ENCODE measurements around the gene INPP1. TPM values are rescaled to one million over a fixed set of nuclear protein-coding genes. Genes with fewer than 3 reads are reported as not detected.

INPP1 gene
- total and polyA plus RNA-seq, 4 donors: 9.1 to 13.2 (median 12.4) TPM

- Histone ChIP-seq H3K4me3 (ENCODE audit: low read depth in 1 of 3, low read length in 3 of 3) (no peak overlapping the region), H3K9me3 (ENCODE audit: control insufficient read depth in 4 of 4, low read length in 3 of 4) (no peaks in the 10 kb centered on the region), H3K27ac (ENCODE audit: low read depth in 1 of 2, low read length in 2 of 2) (no peak overlapping the region), H3K36me3 (ENCODE audit: control insufficient read depth in 4 of 4, insufficient read depth in 3 of 4, low read depth in 1 of 4, low read length in 3 of 4) (no peaks in the 10 kb centered on the region), H3K9ac (ENCODE audit: low read depth in 1 of 2, low read length in 2 of 2) (no peak overlapping the region), H3K4me1 (ENCODE audit: control insufficient read depth in 4 of 4, insufficient read depth in 4 of 4, low read length in 3 of 4) (peaks cover 0 to 4% (median 2%) of the 10 kb centered on the region in 4 donors), H3K27me3 (ENCODE audit: control insufficient read depth in 4 of 4, insufficient read depth in 4 of 4, low read length in 3 of 4) (peaks cover 0 to 4% (median 2%) of the 10 kb centered on the region in 4 donors)
- 79% methylated on average over 3 of the region's 3 CpGs for WGBS
- TF ChIP-seq HNF4G (IDR thresholded peaks at IDR 0.05): no peak
- no peak for DNase-seq (ENCODE audit: low spot score)
Observed at GRCh38 chr2:190412966-190413365, 69.6 kb downstream of the INPP1 start.

GRCh38 chr2:190413421-190413820, 70.0 kb downstream of the INPP1 start:
- no peak overlapping the region for H3K4me3 ChIP-seq (ENCODE audit: low read depth in 1 of 3, low read length in 3 of 3)
- H3K36me3 ChIP-seq (ENCODE audit: control insufficient read depth in 4 of 4, insufficient read depth in 3 of 4, low read depth in 1 of 4, low read length in 3 of 4): no peaks in the 10 kb centered on the region
- WGBS: 82% methylated on average over 4 of the region's 4 CpGs
- H3K27me3 ChIP-seq (ENCODE audit: control insufficient read depth in 4 of 4, insufficient read depth in 4 of 4, low read length in 3 of 4): peaks cover 0 to 4% (median 2%) of the 10 kb centered on the region in 4 donors
- peaks cover 0 to 4% (median 2%) of the 10 kb centered on the region in 4 donors for H3K4me1 ChIP-seq (ENCODE audit: control insufficient read depth in 4 of 4, insufficient read depth in 4 of 4, low read length in 3 of 4)
- no peak overlapping the region for H3K9ac ChIP-seq (ENCODE audit: low read depth in 1 of 2, low read length in 2 of 2)
- DNase-seq (ENCODE audit: low spot score): no peak
- H3K9me3 ChIP-seq (ENCODE audit: control insufficient read depth in 4 of 4, low read length in 3 of 4): no peaks in the 10 kb centered on the region
- H3K27ac ChIP-seq (ENCODE audit: low read depth in 1 of 2, low read length in 2 of 2): no peak overlapping the region
- TF ChIP-seq TAF1 (conservative IDR thresholded peaks at IDR 0.05): no peak

- no peak for DNase-seq (ENCODE audit: low spot score)
- no peaks in the 10 kb centered on the region for H3K36me3 ChIP-seq (ENCODE audit: control insufficient read depth in 4 of 4, insufficient read depth in 3 of 4, low read depth in 1 of 4, low read length in 3 of 4)
- H3K4me1 ChIP-seq (ENCODE audit: control insufficient read depth in 4 of 4, insufficient read depth in 4 of 4, low read length in 3 of 4): peaks cover 0 to 2% (median 0%) of the 10 kb centered on the region in 4 donors
- no peak overlapping the region for H3K9ac ChIP-seq (ENCODE audit: low read depth in 1 of 2, low read length in 2 of 2)
- no peak overlapping the region for H3K4me3 ChIP-seq (ENCODE audit: low read depth in 1 of 3, low read length in 3 of 3)
- H3K9me3 ChIP-seq (ENCODE audit: control insufficient read depth in 4 of 4, low read length in 3 of 4): no peaks in the 10 kb centered on the region
- TF ChIP-seq FOXA2 (IDR thresholded peaks at IDR 0.05) (no peak), SP1 (IDR thresholded peaks at IDR 0.05) (no peak), ATF3 (IDR thresholded peaks at IDR 0.05) (no peak), RXRA (IDR thresholded peaks at IDR 0.05) (no peak), JUND (IDR thresholded peaks at IDR 0.05) (no peak), EGR1 (IDR thresholded peaks at IDR 0.05; ENCODE audit: low read depth in 2 of 2) (no peak), YY1 (IDR thresholded peaks at IDR 0.05) (no peak), FOXA1 (IDR thresholded peaks at IDR 0.05) (no peak), ZBTB33 (IDR thresholded peaks at IDR 0.05) (no peak), HNF4A (conservative IDR thresholded peaks at IDR 0.05) (no peak), MAX (IDR thresholded peaks at IDR 0.05) (no peak), RAD21 (IDR thresholded peaks at IDR 0.05) (no peak), NR2F2 (IDR thresholded peaks at IDR 0.05) (no peak), CTCF (IDR thresholded peaks at IDR 0.05; ENCODE audit: low read depth, low read length, missing input control) (no peak), HNF4G (IDR thresholded peaks at IDR 0.05) (no peak), REST (IDR thresholded peaks at IDR 0.05) (no peak), GABPA (IDR thresholded peaks at IDR 0.05 in 1 of 2, conservative IDR thresholded peaks at IDR 0.05 in 1 of 2) (no peak)
- no peak overlapping the region for H3K27ac ChIP-seq (ENCODE audit: low read depth in 1 of 2, low read length in 2 of 2)
- 99% methylated on average over 4 of the region's 4 CpGs for WGBS
- no peaks in the 10 kb centered on the region for H3K27me3 ChIP-seq (ENCODE audit: control insufficient read depth in 4 of 4, insufficient read depth in 4 of 4, low read length in 3 of 4)
Observed at GRCh38 chr2:190415251-190415650, 71.9 kb downstream of the INPP1 start.

Data from liver (tissue), 9 donors.